Activated T-cell treated with anti-CD3 and anti-CD28 coated beads, Interleukin-2, amount 50 U/mL, for 24 hours (primary cell): ENCODE measurements around the gene ZFAND2B.
"Not testable (repeated sequence)": the region's sequence is repeated elsewhere in the genome, so short reads cannot be mapped to it uniquely, and the experiment has no call there.

Experiments
- DNase-seq: peaks from one replicate; pipeline ENCODE4 v3.0.0-alpha.2; 2020
- H3K27ac Mint-ChIP-seq: 2 replicates; pipeline ENCODE4 v1.8.0; 2020; ENCODE audit warnings: mild to moderate bottlenecking, mixed read lengths
- H3K27me3 Mint-ChIP-seq: 2 replicates; pipeline ENCODE4 v1.8.0; 2020; ENCODE audit warnings: mixed read lengths
- H3K36me3 Mint-ChIP-seq: 2 replicates; pipeline ENCODE4 v1.8.0; 2020; ENCODE audit warnings: low read depth, mixed read lengths
- H3K4me1 Mint-ChIP-seq: 2 replicates; pipeline ENCODE4 v1.8.0; 2020; ENCODE audit warnings: low read depth, mixed read lengths
- H3K4me3 Mint-ChIP-seq: 2 replicates; pipeline ENCODE4 v1.8.0; 2020; ENCODE audit warnings: mild to moderate bottlenecking, moderate library complexity, mixed read lengths
- H3K9me3 Mint-ChIP-seq: 2 replicates; pipeline ENCODE4 v1.8.0; 2020; ENCODE audit warnings: mixed read lengths

ZFAND2B gene

DNA sequence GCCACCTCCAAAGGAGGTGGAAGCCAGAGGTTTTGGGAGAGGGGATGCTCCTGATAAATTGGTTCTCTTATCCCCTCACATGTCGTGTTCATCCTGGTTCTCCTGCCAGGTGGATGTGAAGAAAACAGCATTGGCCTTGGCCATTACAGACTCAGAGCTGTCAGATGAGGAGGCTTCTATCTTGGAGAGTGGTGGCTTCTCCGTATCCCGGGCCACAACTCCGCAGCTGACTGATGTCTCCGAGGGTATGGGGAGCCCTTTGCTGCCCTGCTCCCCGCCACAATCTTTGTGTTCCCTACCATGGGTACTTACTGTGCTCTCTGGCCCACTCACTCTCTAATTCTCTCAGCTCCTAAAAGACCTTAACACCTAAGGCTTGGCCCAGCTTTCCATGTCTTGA lies 25.1 kb upstream of the ZFAND2B start:
- Mint-ChIP-seq H3K4me3 (no peak overlapping the region), H3K27ac (peak overlapping the region; percentile 83), H3K27me3 (no peaks in the 10 kb centered on the region), H3K36me3 (peaks cover 81% of the 10 kb centered on the region), H3K4me1 (peaks cover 62% of the 10 kb centered on the region), H3K9me3 (no peaks in the 10 kb centered on the region)
- DNase-seq, result no peak

DNA sequence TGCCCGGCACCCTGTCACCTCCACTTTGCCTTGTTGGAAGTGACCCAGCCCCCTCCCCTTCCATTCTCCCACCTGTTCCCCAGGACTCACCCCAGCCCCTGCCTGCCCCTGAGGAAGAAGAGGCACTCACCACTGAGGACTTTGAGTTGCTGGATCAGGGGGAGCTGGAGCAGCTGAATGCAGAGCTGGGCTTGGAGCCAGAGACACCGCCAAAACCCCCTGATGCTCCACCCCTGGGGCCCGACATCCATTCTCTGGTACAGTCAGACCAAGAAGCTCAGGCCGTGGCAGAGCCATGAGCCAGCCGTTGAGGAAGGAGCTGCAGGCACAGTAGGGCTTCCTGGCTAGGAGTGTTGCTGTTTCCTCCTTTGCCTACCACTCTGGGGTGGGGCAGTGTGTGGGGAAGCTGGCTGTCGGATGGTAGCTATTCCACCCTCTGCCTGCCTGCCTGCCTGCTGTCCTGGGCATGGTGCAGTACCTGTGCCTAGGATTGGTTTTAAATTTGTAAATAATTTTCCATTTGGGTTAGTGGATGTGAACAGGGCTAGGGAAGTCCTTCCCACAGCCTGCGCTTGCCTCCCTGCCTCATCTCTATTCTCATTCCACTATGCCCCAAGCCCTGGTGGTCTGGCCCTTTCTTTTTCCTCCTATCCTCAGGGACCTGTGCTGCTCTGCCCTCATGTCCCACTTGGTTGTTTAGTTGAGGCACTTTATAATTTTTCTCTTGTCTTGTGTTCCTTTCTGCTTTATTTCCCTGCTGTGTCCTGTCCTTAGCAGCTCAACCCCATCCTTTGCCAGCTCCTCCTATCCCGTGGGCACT lies 24.0 kb upstream of the ZFAND2B start:
- peak overlapping the region; percentile 83 for H3K27ac Mint-ChIP-seq
- no peak overlapping the region for H3K4me3 Mint-ChIP-seq
- H3K4me1 Mint-ChIP-seq, result peaks cover 67% of the 10 kb centered on the region
- H3K9me3 Mint-ChIP-seq, result no peaks in the 10 kb centered on the region
- no peak for DNase-seq
- H3K27me3 Mint-ChIP-seq, result no peaks in the 10 kb centered on the region
- H3K36me3 Mint-ChIP-seq, result peaks cover 78% of the 10 kb centered on the region

DNA sequence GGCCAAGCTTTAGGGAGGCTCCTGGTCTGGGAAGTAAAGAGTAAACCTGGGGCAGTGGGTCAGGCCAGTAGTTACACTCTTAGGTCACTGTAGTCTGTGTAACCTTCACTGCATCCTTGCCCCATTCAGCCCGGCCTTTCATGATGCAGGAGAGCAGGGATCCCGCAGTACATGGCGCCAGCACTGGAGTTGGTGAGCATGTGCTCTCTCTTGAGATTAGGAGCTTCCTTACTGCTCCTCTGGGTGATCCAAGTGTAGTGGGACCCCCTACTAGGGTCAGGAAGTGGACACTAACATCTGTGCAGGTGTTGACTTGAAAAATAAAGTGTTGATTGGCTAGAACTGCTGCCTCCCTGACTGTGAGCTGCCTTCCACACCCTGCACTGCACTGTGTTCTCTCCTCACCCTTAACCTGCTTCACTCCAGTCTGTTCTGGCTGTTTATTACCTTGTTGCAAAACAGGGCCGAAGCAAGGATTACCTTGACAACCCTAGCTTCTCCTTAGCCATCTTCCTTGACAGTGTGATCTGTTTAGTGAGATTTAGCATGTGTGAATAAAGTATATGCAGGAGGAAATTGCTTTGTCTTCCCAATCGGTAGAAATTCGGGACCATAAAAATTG lies 23.3 kb upstream of the ZFAND2B start:
- Mint-ChIP-seq H3K4me1 (peaks cover 66% of the 10 kb centered on the region), H3K27ac (peak overlapping the region; percentile 83)

DNA sequence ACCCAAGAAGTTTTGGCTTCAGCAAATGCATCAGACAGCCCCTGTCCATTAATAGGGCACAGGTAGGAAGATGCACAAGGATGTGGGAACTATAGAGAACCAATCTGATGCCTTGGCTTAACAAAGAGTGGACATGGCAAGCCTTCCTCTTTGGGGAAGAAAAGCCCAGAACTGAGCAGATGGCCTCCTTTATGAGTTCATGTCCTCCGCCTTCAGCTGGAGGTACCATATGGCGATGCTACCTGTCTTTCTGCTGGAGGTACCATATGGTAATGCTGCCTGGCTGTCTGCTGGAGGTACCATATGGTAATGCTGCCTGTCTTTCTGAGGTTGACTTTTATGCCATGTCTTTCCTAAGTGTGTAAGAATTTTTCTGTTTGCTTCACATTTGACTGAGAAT lies 22.5 kb upstream of the ZFAND2B start:
- H3K36me3 Mint-ChIP-seq, result peaks cover 68% of the 10 kb centered on the region
- no peaks in the 10 kb centered on the region for H3K9me3 Mint-ChIP-seq
- H3K4me3 Mint-ChIP-seq, result no peak overlapping the region
- no peaks in the 10 kb centered on the region for H3K27me3 Mint-ChIP-seq
- peaks cover 61% of the 10 kb centered on the region for H3K4me1 Mint-ChIP-seq
- DNase-seq, result no peak
- H3K27ac Mint-ChIP-seq, result peak overlapping the region; percentile 5

More for the DNA sequence above, 23.3 kb upstream of the ZFAND2B start:
- H3K36me3 Mint-ChIP-seq, result peaks cover 74% of the 10 kb centered on the region
- H3K9me3 Mint-ChIP-seq, result no peaks in the 10 kb centered on the region
- no peak overlapping the region for H3K4me3 Mint-ChIP-seq
- no peak for DNase-seq
- H3K27me3 Mint-ChIP-seq, result no peaks in the 10 kb centered on the region

DNA sequence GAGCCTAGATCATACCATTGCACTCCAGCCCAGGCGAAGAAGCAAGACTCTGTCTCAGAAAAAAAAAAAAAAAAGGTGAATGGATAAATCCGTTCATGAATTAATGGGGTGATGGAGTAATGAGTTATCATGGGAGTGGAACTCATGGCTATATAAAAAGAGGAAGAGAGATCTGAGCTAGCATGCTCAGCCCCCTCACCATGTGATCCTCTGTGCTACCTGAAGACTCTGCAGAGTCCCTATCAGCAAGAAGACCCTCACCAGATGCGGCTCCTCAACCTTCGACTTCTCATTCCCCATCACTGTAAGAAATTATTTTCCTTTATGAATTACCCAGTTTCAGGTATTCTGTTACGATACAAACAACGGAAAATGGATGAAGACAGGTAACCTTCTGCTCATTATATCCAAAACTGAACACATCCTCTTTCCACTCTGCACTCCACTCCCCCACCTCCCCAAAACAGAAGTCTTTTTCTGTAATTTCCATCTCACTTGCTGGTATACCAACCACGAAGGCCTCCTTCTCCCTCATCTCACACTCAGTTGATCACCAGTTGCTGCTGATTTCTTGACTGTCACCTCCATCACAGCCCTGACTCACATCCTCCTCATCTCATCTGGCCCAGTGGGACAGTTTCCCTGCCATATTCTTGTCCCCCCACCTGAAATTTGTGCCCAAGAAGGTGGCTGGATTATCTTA lies 19.7 kb upstream of the ZFAND2B start:
- no peak overlapping the region for H3K4me3 Mint-ChIP-seq
- H3K36me3 Mint-ChIP-seq, result peaks cover 43% of the 10 kb centered on the region
- DNase-seq, result no peak
- no peaks in the 10 kb centered on the region for H3K27me3 Mint-ChIP-seq
- H3K27ac Mint-ChIP-seq, result peak overlapping the region; percentile 88
- peaks cover 33% of the 10 kb centered on the region for H3K4me1 Mint-ChIP-seq
- no peaks in the 10 kb centered on the region for H3K9me3 Mint-ChIP-seq

DNA sequence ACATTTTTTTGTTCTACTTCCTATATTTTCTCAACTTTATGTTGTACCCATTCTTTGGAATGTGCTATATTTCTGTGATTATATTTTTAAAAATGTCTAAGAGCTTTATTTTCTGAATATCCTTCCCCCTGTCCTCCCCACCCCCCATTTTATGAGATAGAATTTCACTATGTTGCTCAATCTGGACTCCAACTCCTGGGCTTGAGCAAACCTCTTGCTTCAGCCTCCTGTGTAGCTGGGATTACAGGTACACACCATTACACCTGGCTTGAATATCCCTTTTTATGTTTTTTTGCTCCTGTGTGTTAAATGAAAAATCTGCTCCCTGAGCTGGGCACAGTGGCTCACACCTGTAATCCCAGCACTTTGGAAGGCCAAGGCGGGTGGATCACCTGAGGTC lies 9.2 kb upstream of the ZFAND2B start:
- Mint-ChIP-seq H3K4me1 (peaks cover 19% of the 10 kb centered on the region), H3K27ac (no peak overlapping the region), H3K9me3 (no peaks in the 10 kb centered on the region), H3K4me3 (no peak overlapping the region), H3K36me3 (no peaks in the 10 kb centered on the region), H3K27me3 (peaks cover 5% of the 10 kb centered on the region)
- no peak for DNase-seq

DNA sequence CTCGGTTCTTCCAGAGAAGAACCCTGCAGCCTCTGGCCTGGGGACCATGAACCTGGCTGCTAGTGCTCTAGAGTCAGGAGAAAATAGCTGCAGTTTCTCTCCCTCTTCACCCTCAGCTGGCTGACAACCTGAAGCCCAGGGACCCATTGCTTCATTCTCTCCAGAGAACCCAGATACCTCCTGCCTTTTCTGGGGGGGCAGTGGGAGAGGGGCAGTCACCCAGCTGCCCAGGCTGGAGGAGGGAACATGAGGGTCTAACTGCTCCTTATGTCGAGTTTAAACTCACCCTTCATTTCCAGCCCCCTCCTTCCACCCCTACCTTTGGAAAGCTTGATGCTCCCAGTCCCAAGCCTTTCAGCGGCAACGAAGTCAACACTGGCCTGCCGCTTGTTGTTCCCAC lies 7.6 kb upstream of the ZFAND2B start:
- H3K36me3 Mint-ChIP-seq, result no peaks in the 10 kb centered on the region
- DNase-seq, result no peak
- H3K27ac Mint-ChIP-seq, result peak overlapping the region; percentile 34
- H3K4me3 Mint-ChIP-seq, result peak overlapping the region; percentile 46
- peaks cover 19% of the 10 kb centered on the region for H3K4me1 Mint-ChIP-seq
- peaks cover 4% of the 10 kb centered on the region for H3K9me3 Mint-ChIP-seq
- H3K27me3 Mint-ChIP-seq, result peaks cover 5% of the 10 kb centered on the region

DNA sequence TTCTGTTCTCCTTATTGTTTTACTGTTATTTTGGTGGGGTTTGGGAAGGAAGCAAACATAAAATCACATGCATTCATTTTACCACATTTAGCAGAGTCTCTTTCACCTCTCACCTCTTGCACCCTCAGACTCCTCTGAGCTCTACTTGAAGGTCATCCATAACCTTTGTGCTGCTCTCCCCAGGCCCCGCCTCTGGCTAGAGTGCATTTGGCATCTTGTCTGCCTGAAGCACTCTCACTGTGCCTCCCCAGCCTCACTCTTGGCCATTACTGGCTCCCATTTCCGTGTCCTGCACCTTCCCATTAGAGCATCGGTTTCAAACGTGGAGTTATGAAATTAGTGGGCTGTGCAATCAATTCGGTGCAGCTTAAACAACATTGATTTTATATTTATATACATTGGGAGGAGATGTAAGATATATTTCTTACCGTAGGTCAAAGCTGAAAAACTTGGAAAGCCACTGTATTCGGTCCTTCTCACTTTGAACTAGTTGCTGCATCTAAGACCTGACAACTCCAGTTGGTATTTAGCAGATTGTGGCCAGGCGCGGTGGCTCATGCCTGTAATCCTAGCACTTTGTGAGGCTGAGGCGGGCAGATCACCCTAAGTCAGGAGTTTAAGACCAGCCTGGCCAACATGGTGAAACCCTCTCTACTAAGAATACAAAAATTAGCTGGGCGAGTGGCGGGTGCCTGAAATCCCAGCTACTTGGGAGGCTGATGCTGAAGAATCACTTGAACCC lies 6.9 kb upstream of the ZFAND2B start:
- Mint-ChIP-seq H3K27ac (peak overlapping the region; percentile 34), H3K4me3 (peak overlapping the region; percentile 46), H3K9me3 (peaks cover 6% of the 10 kb centered on the region), H3K27me3 (peaks cover 5% of the 10 kb centered on the region), H3K4me1 (peaks cover 19% of the 10 kb centered on the region), H3K36me3 (no peaks in the 10 kb centered on the region)
- DNase-seq, result no peak

DNA sequence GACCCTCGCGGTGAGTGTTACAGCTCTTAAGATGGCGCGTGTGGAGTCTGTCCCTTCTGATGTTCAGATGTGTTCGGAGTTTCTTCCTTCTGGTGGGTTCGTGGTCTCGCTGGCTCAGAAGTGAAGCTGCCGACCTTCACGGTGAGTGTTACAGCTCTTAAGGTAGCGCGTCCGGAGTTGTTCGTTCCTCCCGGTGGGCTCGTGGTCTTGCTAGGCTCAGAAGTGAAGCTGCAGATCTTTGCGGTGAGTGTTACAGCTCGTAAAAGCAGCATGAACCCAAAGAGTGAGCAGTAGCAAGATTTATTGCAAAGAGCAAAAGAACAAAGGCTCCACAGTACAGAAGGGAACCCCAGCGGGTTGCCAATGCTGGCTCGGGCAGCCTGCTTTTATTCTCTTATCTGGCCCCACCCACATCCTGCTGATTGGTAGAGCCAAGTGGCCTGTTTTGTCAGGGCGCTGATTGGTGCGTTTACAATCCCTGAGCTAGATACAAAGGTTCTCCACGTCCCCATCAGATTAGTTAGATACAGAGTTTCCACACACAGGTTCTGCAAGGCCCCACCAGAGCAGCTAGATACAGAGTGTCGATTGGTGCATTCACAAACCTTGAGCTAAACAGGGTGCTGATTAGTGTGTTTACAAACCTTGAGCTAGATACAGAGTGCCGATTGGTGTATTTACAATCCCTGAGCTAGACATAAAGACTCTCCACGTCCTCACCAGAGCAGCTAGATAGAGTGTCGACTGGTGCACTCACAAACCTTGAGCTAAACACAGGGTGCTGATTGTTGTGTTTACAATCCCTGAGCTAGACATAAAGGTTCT lies 5.9 kb upstream of the ZFAND2B start:
- H3K36me3 Mint-ChIP-seq, result not testable (repeated sequence)

DNA sequence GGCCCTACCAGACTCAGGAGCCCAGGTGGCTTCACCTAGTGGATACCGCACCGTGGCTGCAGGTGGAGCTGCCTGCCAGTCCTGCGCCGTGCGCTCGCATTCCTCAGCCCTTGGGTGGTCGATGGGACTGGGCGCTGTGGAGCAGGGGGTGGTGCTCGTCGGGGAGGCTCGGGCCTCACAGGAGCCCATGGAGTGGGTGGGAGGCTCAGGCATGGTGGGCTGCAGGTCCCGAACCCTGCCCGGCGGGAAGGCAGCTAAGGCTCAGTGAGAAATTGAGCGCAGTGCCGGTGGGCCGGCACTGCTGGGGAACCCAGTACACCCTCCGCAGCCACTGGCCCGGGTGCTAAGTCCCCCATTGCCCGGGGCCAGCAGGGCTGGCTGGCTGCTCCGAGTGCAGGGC lies 5.3 kb upstream of the ZFAND2B start:
- H3K4me3 Mint-ChIP-seq, result not testable (repeated sequence)

More for the DNA sequence above, 5.9 kb upstream of the ZFAND2B start:
- H3K4me1 Mint-ChIP-seq, result peaks cover 19% of the 10 kb centered on the region
- peak overlapping the region; percentile 73 for H3K4me3 Mint-ChIP-seq
- peak; percentile 61 for DNase-seq
- not testable (repeated sequence) for H3K27me3 Mint-ChIP-seq, H3K9me3 Mint-ChIP-seq
- H3K27ac Mint-ChIP-seq, result peak overlapping the region; percentile 88

DNA sequence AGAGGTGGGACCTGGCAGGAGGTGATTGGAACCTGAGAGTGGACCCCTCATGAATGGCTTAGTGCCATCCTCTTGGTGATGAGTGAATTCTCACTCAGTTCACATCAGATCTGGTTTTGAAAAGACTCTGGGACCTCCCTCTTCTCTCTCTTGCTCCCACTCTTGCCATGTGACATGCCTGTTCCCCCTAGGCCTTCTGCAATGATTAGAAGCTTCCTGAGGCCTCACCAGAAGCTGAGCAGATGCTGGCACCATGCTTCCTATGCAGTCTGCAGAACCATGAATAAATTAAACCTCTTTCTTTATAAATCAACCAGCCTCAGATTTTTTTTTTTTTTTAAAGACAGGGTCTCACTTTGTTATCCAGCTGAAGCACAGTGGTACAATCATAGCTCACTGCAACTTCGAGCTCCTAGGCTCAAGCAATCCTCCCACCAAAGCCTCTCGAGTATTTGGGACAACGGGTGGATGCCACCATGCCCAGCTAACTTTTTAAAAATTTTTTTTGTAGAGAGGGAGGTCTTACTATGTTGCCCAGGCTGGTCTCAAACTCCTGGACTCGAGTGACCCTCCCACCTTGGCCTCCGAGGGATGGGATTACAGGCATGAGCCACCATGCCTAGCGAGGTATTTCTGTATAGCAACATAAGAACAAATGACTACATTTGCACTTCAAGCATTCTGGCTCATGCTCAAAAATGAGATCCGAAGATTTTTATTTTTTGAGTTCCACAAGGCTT lies 2.0 kb upstream of the ZFAND2B start:
- peaks cover 40% of the 10 kb centered on the region for H3K4me1 Mint-ChIP-seq
- no peak for DNase-seq
- H3K27ac Mint-ChIP-seq, result no peak overlapping the region
- H3K9me3 Mint-ChIP-seq, result peaks cover 6% of the 10 kb centered on the region
- H3K36me3 Mint-ChIP-seq, result peaks cover 28% of the 10 kb centered on the region
- H3K4me3 Mint-ChIP-seq, result no peak overlapping the region
- no peaks in the 10 kb centered on the region for H3K27me3 Mint-ChIP-seq

More for the DNA sequence above, 5.3 kb upstream of the ZFAND2B start:
- H3K27me3 Mint-ChIP-seq, H3K36me3 Mint-ChIP-seq, DNase-seq, H3K9me3 Mint-ChIP-seq: not testable (repeated sequence)
- peak overlapping the region; percentile 88 for H3K27ac Mint-ChIP-seq
- H3K4me1 Mint-ChIP-seq, result peaks cover 23% of the 10 kb centered on the region

DNA sequence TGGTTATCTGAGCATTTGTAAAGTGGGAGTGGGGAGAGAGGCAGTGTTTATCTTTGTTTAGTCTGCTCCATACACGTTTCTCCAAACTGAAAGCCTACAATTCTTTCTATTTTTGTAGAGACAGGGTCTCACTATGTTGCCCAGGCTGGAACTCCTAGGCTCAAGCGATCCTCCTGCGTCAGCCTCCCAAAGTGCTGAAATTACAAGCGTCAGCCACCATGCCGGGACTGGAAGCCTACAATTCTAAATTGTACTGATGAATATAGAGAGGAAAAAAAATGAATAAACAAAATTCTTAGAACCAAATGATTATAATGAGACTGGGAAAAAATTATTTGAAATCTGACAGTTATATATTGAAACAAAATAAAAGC lies 1.4 kb upstream of the ZFAND2B start:
- peaks cover 42% of the 10 kb centered on the region for H3K4me1 Mint-ChIP-seq
- H3K27ac Mint-ChIP-seq, result peak overlapping the region; percentile 98
- peak overlapping the region; percentile 27 for H3K4me3 Mint-ChIP-seq
- no peaks in the 10 kb centered on the region for H3K27me3 Mint-ChIP-seq
- H3K9me3 Mint-ChIP-seq, result peaks cover 6% of the 10 kb centered on the region
- no peak for DNase-seq
- peaks cover 33% of the 10 kb centered on the region for H3K36me3 Mint-ChIP-seq

DNA sequence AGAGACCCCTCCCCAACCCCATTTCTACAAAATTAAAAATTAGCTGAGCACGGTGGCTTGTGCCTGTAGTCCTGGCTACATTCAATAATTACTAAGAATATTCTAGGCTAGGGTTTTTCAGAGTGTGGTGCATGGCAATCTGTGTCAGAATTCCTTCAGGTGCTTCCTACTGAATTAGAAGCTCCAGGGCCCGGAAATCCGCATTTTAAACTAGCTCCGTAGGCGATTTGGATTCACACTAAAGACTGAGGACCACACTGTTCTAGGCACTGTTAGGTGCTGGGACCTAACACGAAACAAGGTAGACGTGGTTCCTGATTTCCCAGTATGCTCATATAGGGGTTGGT lies 628 bp upstream of the ZFAND2B start:
- Mint-ChIP-seq H3K27ac (peak overlapping the region; percentile 98), H3K36me3 (peaks cover 41% of the 10 kb centered on the region), H3K27me3 (no peaks in the 10 kb centered on the region), H3K4me1 (peaks cover 42% of the 10 kb centered on the region), H3K4me3 (peak overlapping the region; percentile 92), H3K9me3 (peaks cover 6% of the 10 kb centered on the region)
- no peak for DNase-seq
